ENCODE data around the gene PIM1. TPM values are rescaled to one million over a fixed set of nuclear protein-coding genes. Genes with fewer than 3 reads are reported as not detected.
"Not testable (repeated sequence)": the region's sequence is repeated elsewhere in the genome, so short reads cannot be mapped to it uniquely, and the experiment has no call there.

The PIM1 gene
- total RNA-seq, 4 donors from 2014 or later, result 36.6 to 78.4 (median 49.2) TPM

DNA sequence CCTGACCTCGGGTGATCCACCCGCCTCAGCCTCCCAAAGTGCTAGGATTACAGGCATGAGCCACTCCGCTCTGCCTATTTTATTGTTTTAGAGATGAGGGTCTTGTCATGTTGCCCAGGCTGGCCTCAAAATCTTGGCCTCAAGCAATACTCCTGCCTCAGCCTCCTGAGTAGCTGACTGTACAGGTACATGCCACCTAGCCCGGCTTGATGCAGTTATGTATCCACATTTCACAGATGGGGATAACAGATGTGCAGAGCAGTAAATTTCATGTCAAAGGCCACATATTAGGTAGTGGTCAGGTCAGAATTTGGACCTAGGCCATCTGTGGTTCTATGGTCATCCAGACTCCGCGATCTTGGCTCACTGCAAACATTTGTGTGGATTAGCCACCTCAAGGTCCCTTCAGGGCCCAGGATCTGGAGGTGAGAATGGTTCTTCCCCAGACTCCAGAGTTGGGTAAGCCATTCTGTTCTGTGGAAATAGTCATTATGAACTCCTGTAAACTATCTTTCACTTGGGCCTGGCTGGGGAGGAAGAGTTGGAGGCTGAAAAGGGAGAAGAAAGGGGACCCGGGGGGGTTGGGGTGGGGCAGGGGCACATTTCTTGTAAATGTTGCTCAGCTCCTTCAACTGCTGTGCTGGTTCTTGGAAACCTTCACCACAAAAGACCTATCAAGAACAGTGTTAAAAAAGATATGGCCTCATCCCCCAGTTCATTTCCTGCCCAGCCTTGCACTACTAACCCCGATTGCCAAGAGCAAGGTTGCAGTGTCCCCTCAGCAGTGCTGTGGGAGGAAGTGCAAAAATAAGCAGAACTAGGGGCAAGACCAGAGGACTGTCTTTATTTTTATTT is 13.0 kb downstream of the PIM1 start:
- TF ChIP-seq, protein P1, sequence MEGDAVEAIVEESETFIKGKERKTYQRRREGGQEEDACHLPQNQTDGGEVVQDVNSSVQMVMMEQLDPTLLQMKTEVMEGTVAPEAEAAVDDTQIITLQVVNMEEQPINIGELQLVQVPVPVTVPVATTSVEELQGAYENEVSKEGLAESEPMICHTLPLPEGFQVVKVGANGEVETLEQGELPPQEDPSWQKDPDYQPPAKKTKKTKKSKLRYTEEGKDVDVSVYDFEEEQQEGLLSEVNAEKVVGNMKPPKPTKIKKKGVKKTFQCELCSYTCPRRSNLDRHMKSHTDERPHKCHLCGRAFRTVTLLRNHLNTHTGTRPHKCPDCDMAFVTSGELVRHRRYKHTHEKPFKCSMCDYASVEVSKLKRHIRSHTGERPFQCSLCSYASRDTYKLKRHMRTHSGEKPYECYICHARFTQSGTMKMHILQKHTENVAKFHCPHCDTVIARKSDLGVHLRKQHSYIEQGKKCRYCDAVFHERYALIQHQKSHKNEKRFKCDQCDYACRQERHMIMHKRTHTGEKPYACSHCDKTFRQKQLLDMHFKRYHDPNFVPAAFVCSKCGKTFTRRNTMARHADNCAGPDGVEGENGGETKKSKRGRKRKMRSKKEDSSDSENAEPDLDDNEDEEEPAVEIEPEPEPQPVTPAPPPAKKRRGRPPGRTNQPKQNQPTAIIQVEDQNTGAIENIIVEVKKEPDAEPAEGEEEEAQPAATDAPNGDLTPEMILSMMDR (IDR thresholded peaks at IDR 0.05), result no peak
- TF ChIP-seq POLR2A (IDR thresholded peaks at IDR 0.05), result no peak
- Histone ChIP-seq H3K27me3 (no peaks in the 10 kb centered on the region), H3K36me3 (no peaks in the 10 kb centered on the region), H3K4me1 (peaks cover 0 to 8% (median 2%) of the 10 kb centered on the region in 4 donors), H3K9me3 (no peaks in the 10 kb centered on the region), H3K27ac (peak overlapping the region; percentile 59 to 68 (median 62)), H3K4me3 (no peak overlapping the region)
- DNase-seq, result peak in 2 of 3 donors; percentile 72 to 82

DNA sequence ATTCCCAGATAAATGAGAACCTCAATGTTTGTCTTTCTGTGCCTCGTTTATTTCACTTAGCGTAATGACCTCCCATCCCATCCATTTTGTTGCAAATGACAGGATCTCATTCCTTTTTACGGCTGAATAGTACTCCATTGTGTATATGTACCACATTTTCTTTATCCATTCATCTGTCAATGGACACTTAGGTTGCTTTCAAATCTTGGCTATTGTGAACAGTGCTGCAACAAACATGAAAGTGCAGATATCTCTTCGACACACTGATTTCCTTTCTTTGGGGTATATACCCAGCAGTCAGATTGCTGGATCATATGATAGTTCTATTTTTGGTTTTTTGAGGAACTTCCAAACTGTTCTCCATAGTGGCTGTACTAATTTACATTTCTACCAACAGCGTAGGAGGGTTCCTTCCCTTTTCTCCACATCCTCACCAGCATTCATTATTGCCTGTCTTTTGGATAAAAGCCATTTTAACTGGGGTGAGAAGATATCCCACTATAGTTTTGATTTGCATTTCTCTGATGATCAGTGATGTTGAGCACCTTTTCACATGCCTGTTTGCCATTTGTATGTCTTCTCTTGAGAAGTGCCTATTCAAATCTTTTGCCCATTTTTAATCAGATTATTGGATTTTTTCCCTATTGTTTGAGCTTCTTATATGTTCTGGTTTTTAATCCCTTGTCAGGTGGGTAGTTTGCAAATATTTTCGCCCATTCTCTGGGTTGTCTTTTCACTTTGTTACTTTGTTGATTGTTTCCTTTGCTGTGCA is 16.2 kb downstream of the PIM1 start:
- not testable (repeated sequence) for H3K4me1 ChIP-seq, H3K36me3 ChIP-seq, H3K27me3 ChIP-seq, H3K27ac ChIP-seq, H3K9me3 ChIP-seq, DNase-seq, H3K4me3 ChIP-seq

DNA sequence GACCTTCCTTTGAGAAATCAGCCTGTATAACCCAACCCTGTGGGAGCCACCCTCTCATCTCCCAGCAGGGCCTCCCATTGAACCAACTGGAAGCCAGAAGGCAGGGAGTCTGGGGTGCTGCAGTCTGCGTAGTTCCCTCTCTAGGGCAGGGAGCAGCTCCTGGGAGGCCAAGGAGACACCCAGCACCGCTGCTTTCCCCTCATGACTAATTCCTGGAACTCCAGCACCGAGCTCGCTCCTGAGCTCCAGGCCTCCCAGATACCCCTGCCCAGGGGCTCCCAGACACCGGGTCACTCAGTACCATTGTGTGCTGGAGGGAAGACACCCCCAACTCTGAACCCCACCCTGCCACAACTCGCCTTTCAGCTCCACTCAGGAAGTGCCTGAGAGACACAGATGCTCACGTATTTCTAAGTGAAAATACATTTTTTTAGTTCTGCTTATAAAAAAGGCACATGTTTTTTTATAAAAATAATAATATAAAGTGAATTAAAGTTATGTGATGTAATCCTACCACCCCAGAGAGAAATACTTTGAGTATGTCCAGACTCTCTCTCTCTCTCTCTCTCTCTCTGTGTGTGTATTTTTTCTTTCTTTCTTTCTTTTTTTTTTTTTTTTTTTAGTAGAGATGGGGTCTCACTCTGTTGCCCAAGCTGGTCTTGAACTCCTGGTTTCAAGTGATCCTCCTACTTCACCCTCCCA is 17.5 kb downstream of the PIM1 start:
- no peaks in the 10 kb centered on the region for H3K9me3 ChIP-seq
- H3K27me3 ChIP-seq, result no peaks in the 10 kb centered on the region
- DNase-seq, result no peak
- no peaks in the 10 kb centered on the region for H3K36me3 ChIP-seq
- no peak for TF ChIP-seq POLR2A (IDR thresholded peaks at IDR 0.05)
- TF ChIP-seq, protein P1 (IDR thresholded peaks at IDR 0.05), result no peak
- peaks cover 0 to 8% (median 2%) of the 10 kb centered on the region in 4 donors for H3K4me1 ChIP-seq
- H3K4me3 ChIP-seq, result no peak overlapping the region
- H3K27ac ChIP-seq, result peak overlapping the region in 1 of 4 donors; percentile 21

DNA sequence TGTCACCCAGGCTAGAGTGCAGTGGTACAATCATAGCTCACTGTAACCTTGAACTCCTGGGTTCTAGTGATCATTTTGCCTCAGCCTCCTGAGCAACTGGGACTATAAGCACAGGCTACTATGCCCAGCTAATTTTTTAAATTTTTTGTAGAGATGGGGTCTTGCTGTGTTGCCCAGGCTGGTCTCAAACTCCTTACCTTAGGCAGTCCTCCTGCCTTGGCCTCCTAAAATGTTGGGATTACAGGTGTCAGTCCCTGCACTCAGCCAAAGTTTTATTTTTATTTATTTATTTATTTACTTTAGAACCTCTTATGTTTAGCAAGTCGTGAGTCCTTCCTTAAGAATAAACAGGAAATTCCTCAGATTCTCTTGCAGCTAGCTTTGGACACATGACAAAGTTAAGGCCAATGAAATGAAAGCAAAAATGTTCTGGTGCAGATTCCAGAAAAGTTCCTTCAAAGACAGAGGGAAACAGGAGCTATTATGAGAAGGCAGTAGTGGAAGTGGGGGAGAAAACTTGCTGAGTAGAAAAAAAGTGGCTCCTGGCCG is 19.1 kb downstream of the PIM1 start:
- H3K4me3 ChIP-seq, result no peak overlapping the region
- no peak for DNase-seq
- peaks cover 0 to 3% (median 0%) of the 10 kb centered on the region in 4 donors for H3K4me1 ChIP-seq
- no peaks in the 10 kb centered on the region for H3K9me3 ChIP-seq
- TF ChIP-seq, protein P1 (IDR thresholded peaks at IDR 0.05), result no peak
- no peak for TF ChIP-seq POLR2A (IDR thresholded peaks at IDR 0.05)
- no peak overlapping the region for H3K27ac ChIP-seq
- no peaks in the 10 kb centered on the region for H3K36me3 ChIP-seq
- no peaks in the 10 kb centered on the region for H3K27me3 ChIP-seq

DNA sequence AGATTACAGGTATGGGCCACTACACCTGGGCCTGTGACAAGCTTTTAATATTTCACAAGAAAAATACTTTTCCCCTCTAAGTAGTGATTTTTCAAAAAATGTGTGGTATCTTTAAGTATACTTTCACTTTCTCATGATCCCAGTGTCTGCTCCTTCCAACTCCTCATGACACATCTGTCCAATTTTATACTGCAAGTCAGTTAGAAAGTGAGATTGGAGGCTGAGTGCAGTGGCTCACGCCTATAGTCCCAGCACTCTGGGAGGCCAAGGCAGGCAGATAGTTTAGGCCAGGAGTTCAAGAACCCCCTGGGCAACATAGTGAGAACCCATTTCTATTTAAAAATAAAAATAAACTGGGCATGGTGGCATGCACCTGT is 20.2 kb downstream of the PIM1 start:
- Histone ChIP-seq H3K4me3 (no peak overlapping the region), H3K36me3 (no peaks in the 10 kb centered on the region), H3K27me3 (no peaks in the 10 kb centered on the region), H3K27ac (no peak overlapping the region), H3K9me3 (no peaks in the 10 kb centered on the region), H3K4me1 (no peaks in the 10 kb centered on the region)
- peak in 1 of 3 donors; percentile 17 for DNase-seq
- TF ChIP-seq, protein P1 (IDR thresholded peaks at IDR 0.05), result no peak
- TF ChIP-seq POLR2A (IDR thresholded peaks at IDR 0.05), result no peak
